Measurements from ENCODE around the gene OLFML1.

The OLFML1 gene

GRCh38 chr11:7480113-7480512, 5.2 kb upstream of the OLFML1 start:
- no peak for DNase-seq (ENCODE audit: low read depth)

GRCh38 chr11:7484131-7484530, 1.2 kb upstream of the OLFML1 start:
- DNase-seq (ENCODE audit: low read depth) = no peak

DNA sequence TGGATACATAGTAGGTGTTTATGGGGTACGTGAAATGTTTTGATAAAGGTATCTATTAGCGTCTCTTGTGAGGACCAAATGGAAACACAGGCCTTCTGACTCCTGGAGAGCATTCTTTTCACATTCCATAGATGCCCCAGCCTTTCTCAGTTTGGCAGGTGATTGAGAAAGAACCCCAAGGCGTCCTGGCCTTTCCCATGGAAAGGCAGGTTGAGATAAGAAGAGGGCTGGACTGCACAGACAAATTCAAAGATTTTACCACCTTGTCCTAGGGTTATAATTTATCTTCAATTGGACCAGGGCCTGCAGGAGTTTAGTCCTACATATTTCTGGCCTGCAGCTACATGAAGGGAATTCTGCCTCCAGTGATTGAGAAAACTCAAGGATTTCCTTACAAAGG, 661 bp upstream of the OLFML1 start:
- DNase-seq (ENCODE audit: low read depth) = no peak

DNA sequence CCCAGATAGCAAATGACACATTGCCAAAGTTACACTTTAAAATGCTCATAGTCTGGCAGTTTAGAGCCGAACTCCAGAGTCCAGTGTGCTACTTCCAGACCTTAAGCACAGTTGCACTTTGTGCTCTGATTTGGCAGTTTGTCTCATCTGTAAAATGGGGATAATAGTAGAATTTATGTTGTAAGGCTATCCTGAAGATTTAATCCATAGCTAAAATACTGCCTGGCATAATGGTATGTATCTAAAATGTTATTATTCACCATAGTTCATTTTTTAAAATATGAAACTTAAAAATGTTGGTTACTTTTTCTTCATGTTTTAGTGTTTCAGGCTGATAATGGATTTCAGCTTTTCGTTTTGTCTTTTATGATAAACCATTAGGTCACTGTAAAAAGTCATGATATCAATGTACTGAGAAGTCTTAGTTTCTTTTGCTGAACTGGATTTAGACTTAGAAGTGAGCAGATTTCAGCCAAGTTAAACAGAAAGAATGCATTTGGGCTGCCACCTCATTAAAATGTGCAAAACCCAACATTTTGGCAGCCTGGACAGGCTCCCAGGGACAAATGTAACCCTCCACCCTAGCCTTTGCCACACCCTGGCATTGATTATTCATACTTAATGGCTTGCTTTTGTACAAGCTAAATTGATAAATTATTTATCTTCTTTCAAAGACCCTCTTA, 933 bp downstream of the OLFML1 start:
- DNase-seq (ENCODE audit: low read depth) = no peak

- no peak for DNase-seq (ENCODE audit: low read depth)
Measured at GRCh38 chr11:7486781-7487140, 1.5 kb downstream of the OLFML1 start.

DNA sequence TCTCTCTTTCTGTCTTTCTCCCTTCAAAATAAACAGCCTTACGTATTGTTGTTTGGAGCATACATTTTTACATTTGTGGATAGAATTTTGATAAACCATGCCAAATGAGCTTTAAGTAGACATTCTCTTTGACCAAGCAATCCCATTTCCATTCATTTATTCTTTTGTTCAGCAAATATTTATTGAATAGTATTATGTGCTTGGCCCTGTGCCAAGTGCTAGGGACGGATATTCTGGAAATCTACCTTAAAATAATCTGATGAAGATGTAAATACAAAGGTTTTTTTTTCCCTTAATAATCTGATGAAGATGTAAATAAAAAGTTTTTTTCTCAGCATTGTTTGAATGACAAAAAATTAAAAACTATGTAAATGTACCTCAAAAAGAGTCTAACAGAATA, 2.1 kb downstream of the OLFML1 start:
- DNase-seq (ENCODE audit: low read depth) = no peak

GRCh38 chr11:7488681-7489080, 3.4 kb downstream of the OLFML1 start:
- no peak for DNase-seq (ENCODE audit: low read depth)

DNA sequence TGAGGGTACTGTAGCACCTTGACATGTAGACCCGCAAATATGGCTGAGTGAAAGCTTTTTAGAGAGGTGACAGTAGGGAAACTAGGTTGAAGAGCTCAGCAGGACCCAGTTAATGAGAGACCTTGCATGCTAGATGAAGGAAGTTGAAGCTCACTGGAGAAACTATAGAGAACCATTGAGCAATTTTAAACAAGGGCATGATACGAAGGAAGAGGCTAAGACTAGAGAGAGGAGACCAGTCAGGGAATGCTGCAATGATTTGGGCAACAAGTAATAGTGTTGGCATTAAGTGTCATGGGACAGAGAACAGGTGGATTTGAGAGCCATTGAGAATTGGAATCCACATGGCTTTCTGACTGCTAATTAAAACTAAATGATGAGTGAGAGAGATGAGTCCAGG, 4.1 kb downstream of the OLFML1 start:
- DNase-seq (ENCODE audit: low read depth) = no peak

GRCh38 chr11:7490054-7490453, 4.7 kb downstream of the OLFML1 start:
- DNase-seq (ENCODE audit: low read depth) = no peak

- DNase-seq (ENCODE audit: low read depth) = no peak
Measured at GRCh38 chr11:7490535-7490934, 5.2 kb downstream of the OLFML1 start.

DNA sequence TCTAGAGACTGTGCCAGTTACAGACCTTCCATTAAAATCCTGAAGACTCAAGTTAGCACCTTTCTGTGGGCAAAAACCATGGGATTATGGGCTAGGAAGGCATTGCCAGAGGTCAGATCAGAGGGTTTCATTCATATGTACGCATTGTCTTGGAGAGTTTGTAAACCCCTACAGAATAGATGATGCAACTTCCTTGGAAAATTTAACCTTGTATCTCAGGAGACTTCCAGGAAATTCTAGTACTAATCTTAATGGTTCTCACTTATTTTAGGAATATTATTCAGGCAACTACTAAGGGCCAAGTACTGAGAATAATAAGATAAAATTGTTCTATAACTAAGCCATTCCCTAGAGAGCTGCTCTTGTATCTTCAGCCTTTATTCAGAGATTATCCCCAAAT, 6.9 kb downstream of the OLFML1 start:
- no peak for DNase-seq (ENCODE audit: low read depth)

DNA sequence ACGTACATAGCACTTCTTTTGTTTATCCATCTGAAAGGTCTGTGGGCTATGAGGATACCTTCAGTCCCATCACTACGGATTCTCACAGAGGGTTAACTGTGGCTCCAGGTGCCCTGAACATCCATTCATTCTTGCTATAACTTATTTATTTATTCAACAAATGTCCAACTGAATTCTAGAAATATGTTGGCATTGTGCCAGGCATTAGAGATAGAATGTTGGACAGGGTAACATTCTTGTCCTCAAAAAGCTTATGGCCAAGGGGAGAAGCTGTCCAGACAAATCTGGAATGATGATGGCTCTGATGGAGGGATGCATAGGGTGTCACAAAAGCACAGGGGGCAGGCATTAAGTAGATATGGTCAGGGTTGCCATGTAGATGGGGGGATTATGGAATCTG, 8.4 kb downstream of the OLFML1 start:
- DNase-seq (ENCODE audit: low read depth) = no peak

DNA sequence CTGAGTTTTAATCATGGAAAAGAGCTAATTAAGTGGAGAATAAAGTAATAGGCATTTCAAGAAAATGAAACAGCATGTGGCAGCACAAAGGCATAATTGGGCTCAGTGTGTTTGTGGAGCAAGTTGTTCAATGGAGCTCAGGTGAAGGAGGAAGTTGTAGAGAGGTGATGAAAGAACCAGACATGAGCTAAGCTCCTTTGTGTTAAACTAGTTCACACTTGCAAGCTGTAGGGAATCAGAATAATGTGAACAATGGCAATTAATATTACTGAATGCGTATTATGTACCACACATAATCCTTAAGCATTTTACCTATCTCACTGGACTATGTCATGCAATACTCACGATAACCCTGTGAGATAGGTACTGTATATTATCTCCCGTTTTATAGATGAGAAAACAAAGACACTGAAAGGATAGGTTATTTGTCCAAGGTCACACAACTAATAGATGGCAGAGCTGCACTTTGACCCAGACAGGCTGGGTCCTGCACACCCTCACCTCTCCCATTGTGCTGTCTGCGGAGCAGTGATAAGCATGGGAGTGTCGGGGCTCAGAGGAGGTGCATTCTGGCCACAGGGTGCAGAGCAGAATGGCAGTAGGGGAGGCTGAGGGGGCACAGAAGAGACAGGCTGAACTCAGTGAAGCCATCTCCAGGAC, 8.9 kb downstream of the OLFML1 start:
- no peak for DNase-seq (ENCODE audit: low read depth)

DNA sequence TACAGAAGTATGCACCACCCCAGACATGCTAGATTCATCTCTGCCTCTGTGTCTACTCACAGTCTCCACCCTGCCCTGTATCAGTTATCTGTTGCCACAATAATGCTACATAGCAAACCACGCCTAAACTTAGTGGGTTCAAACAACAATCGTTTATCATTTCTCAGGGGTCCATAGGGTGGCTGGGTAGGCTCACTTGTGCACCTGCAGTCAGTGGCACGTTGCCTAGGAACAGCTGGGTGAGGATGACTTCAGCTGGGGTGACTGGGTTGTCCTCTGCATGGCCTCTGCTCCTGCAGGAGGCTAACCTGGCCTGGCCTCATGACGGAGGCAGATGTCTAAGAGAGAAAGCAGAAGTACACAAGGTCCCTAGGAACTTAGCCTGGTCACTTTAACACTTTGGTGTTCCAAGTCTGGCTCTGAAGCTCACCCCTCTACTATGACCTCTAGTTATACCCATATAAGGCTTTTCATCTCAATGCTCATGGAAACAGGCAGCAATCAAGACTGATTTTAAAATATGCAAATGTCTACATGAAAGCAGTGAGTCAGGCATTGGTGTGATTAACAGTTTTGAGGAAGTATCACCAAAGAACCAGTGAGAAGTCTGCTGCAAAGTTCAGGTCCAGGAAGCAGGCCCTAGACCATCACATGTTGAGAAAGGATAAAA, 10.7 kb downstream of the OLFML1 start:
- no peak for DNase-seq (ENCODE audit: low read depth)

DNA sequence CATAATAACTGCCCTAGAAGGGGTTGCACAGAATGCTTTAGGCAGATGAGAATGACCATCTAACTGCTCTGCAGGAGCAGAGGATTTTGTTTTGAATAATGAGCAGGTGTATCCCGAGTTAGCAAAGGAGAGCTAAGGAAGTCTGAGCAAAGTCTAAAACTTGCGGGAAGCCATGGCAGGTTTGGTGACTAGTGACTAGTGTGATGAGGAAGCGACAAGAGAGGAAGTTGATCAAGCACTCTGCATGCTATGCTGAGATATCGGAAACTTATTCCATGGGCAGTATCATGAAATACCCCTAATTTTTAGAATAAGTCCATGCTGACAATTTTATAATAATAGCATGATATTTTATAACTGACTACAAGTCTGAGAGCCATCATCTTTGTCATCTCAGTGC, 12.9 kb downstream of the OLFML1 start:
- no peak for DNase-seq (ENCODE audit: low read depth)

GRCh38 chr11:7499081-7499480, 13.8 kb downstream of the OLFML1 start:
- DNase-seq (ENCODE audit: low read depth) = no peak

DNA sequence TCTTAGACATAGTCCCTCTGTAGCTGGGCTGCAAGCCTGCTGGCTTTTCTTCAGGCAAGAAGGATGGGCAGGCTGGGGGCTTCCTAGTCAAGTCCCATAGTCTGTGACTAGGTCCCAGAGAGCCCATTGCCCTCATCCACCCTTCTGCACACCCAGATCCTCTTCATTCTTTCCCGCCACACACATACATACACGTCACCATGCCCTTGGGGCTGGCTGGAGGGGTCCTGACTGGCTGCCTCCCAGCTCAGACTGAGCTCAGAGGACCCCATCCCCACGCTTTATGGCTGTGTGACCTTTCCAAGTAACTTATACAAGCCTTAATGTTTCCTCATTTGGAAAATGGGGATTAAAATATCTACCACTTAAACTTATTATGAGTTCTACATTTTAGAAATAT, 14.9 kb downstream of the OLFML1 start:
- no peak for DNase-seq (ENCODE audit: low read depth)

- DNase-seq (ENCODE audit: low read depth) = no peak
Measured at GRCh38 chr11:7501251-7501650, 15.9 kb downstream of the OLFML1 start.

DNA sequence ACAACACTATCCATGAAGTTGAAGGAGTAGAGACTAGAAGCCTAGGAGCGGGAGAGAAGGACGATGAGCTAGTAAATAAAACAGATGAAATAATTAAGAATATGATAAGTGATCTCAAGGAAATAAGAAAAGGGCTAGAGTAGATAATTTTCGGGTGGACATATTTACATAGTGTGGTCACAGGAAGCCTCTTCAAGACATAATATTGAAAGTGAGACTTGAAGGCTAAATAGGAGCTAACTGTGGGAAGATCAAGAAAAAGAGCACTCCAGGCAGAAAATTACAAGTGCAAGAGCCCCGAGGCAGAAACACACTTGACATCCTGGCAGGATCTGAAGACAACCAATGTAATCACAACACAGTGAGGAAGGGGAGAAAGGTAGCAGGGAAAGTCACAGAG, 16.6 kb downstream of the OLFML1 start:
- no peak for DNase-seq (ENCODE audit: low read depth)

DNA sequence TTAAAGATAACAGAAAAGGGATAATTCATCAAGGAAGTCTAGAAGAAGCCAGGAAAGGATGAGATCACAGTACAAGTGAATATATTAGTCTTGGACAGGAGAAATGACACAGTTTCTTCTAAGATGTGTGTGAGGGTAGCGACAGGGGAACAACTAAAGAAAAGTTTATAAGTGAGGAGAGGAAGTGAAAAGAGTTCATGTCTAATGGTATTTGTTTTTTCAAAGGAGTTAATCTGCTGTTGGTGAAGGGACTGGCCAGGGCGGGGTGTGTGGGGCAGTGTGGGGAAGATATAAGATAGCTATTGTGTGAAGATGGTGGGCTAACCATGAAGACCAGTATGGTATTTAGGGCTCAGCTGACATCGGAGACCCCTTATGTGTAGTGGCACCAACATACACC, 20.9 kb downstream of the OLFML1 start:
- DNase-seq (ENCODE audit: low read depth) = no peak

GRCh38 chr11:7508087-7508486, 22.8 kb downstream of the OLFML1 start:
- no peak for DNase-seq (ENCODE audit: low read depth)

DNA sequence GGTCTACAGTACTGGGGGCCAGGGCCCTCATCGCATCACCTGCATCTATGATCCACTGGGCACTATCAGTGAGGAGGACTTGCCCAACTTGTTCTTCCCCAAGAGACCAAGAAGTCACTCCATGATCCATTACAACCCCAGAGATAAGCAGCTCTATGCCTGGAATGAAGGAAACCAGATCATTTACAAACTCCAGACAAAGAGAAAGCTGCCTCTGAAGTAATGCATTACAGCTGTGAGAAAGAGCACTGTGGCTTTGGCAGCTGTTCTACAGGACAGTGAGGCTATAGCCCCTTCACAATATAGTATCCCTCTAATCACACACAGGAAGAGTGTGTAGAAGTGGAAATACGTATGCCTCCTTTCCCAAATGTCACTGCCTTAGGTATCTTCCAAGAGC, 24.7 kb downstream of the OLFML1 start:
- DNase-seq (ENCODE audit: low read depth) = no peak

GRCh38 chr11:7511401-7511800, 26.1 kb downstream of the OLFML1 start:
- no peak for DNase-seq (ENCODE audit: low read depth)
